HepG2 (cell line): Measurements from ENCODE around the gene BCL2L13. TPM values are rescaled to one million over a fixed set of nuclear protein-coding genes. Genes with fewer than 3 reads are reported as not detected.

Experiments used
- ARNT2 ChIP-seq: sonication (generic); formaldehyde crosslinking; IDR thresholded peaks from 2 replicates; pipeline ENCODE4 v1.8.0; 2022; ENCODE audit warnings: mild to moderate bottlenecking, low read depth, missing genetic modification reagents, moderate library complexity
- EP300 ChIP-seq, 3 experiments: sonication (generic) in 1 of 3; formaldehyde crosslinking in 1 of 3; IDR thresholded peaks; 2 replicates each; pipeline versions ENCODE4 v1.5.1 to v1.6.1; 2011 to 2020; ENCODE audit warnings: low read depth in 2 of 3, low read length in 2 of 3, borderline replicate concordance in 1 of 3, improper control_type of control experiment in 1 of 3, mild to moderate bottlenecking in 1 of 3, missing genetic modification reagents in 1 of 3, moderate library complexity in 1 of 3
- FOXA3 ChIP-seq: IDR thresholded peaks from 2 replicates; pipeline ENCODE4 v1.6.1; 2016; ENCODE audit warnings: missing genetic modification reagents, missing compliant biosample characterization
- MAZ ChIP-seq, 2 experiments: sonication (generic) in 1 of 2; formaldehyde crosslinking in 1 of 2; IDR thresholded peaks; 2 replicates each; pipeline versions ENCODE4 v1.5.0 to v1.6.1; 2012 to 2020; ENCODE audit warnings: low read depth in 2 of 2, mild to moderate bottlenecking in 2 of 2, borderline replicate concordance in 1 of 2, improper control_type of control experiment in 1 of 2, low read length in 1 of 2, missing genetic modification reagents in 1 of 2, moderate library complexity in 1 of 2
- MYC ChIP-seq: sonication (generic); formaldehyde crosslinking; IDR thresholded peaks from 2 replicates; pipeline ENCODE4 v1.9.0; 2021; ENCODE audit warnings: missing genetic modification reagents, borderline replicate concordance
- NFE2 ChIP-seq: sonication (generic); formaldehyde crosslinking; IDR thresholded peaks from 2 replicates; pipeline ENCODE4 v1.4.0; 2020; ENCODE audit warnings: missing genetic modification reagents
- NR2F2 ChIP-seq: IDR thresholded peaks from 2 replicates; pipeline ENCODE4 v1.6.1; 2012; ENCODE audit warnings: low read depth, inconsistent platforms, borderline replicate concordance
- NR2F6 ChIP-seq, 2 experiments: IDR thresholded peaks; 2 replicates each; pipeline ENCODE4 v1.6.1; 2016; ENCODE audit warnings: antibody characterized with exemption in 1 of 2, mild to moderate bottlenecking in 1 of 2
- POLR2G ChIP-seq: fragments of 200-400 bp; formaldehyde crosslinking; IDR thresholded peaks from 2 replicates; pipeline ENCODE4 v1.6.1; 2018; ENCODE audit warnings: mild to moderate bottlenecking, low read depth, low read length, moderate library complexity
- RBAK ChIP-seq: sonication (generic); formaldehyde crosslinking; IDR thresholded peaks from 2 replicates; pipeline ENCODE4 v1.5.1; 2020; ENCODE audit warnings: mild to moderate bottlenecking, missing genetic modification reagents
- RELA ChIP-seq: sonication (generic); formaldehyde crosslinking; IDR thresholded peaks from 2 replicates; pipeline ENCODE4 v1.4.0; 2020; ENCODE audit warnings: missing genetic modification reagents
- RORA ChIP-seq: sonication (generic); formaldehyde crosslinking; IDR thresholded peaks from 2 replicates; pipeline ENCODE4 v1.5.0; 2020; ENCODE audit warnings: mild to moderate bottlenecking, missing genetic modification reagents, moderate library complexity
- SIX1 ChIP-seq: sonication (generic); formaldehyde crosslinking; IDR thresholded peaks from 2 replicates; pipeline ENCODE4 v1.4.0; 2020; ENCODE audit warnings: missing genetic modification reagents, borderline replicate concordance
- TAF1 ChIP-seq: sonication (generic); formaldehyde crosslinking; IDR thresholded peaks from 2 replicates; pipeline ENCODE4 v1.4.0; 2020; ENCODE audit warnings: missing genetic modification reagents
- YEATS2 ChIP-seq: sonication (generic); formaldehyde crosslinking; IDR thresholded peaks from 2 replicates; pipeline ENCODE4 v1.4.0; 2020; ENCODE audit warnings: missing genetic modification reagents, borderline replicate concordance
- YEATS4 ChIP-seq: sonication (generic); formaldehyde crosslinking; IDR thresholded peaks from 2 replicates; pipeline ENCODE4 v1.4.0; 2020; ENCODE audit warnings: missing genetic modification reagents, borderline replicate concordance
- ZFX ChIP-seq: sonication (generic); formaldehyde crosslinking; IDR thresholded peaks from 2 replicates; pipeline ENCODE4 v1.4.0; 2020; ENCODE audit warnings: mild to moderate bottlenecking, low read depth, missing genetic modification reagents, moderate library complexity
- ZNF44 ChIP-seq: sonication (generic); formaldehyde crosslinking; IDR thresholded peaks from 2 replicates; pipeline ENCODE4 v1.5.1; 2020; ENCODE audit warnings: mild to moderate bottlenecking, missing genetic modification reagents
- ZSCAN31 ChIP-seq: sonication (generic); formaldehyde crosslinking; IDR thresholded peaks from 2 replicates; pipeline ENCODE4 v1.5.0; 2020; ENCODE audit warnings: low read depth, mild to moderate bottlenecking, missing genetic modification reagents
- polyA plus RNA-seq, 8 experiments: library from polyadenylated mRNA; depleted of rRNA in 3 of 8; stranded (reverse) in 7 of 8; unstranded in 1 of 8; fragments of >200 nt; fragmentation: Illumina TruSeq in 4 of 8; extraction: Trizol in 4 of 8; gene quantifications; 2 replicates each; pipeline versions ENCODE4 v1.2.1 to v1.2.3, GENCODE V29; 2011 to 2016; ENCODE audit warnings: low read depth in 4 of 8, missing spikeins in 1 of 8, mixed read lengths in 1 of 8; ENCODE audit not compliant: insufficient read depth in 1 of 8
- total RNA-seq, 5 experiments: library from RNA; depleted of rRNA; stranded (reverse); fragments of >200 nt; fragmentation: Illumina TruSeq; extraction: Trizol; gene quantifications; 2 replicates each; pipeline ENCODE4 v1.2.3, GENCODE V29; 2016; ENCODE audit warnings: low read depth in 1 of 5
- TF ChIP-seq, protein P1 (sequence below): sonication (generic); formaldehyde crosslinking; IDR thresholded peaks from 2 replicates; pipeline ENCODE4 v1.5.1; 2020; ENCODE audit warnings: mild to moderate bottlenecking, missing genetic modification reagents, moderate library complexity
- TF ChIP-seq, protein P2 (sequence below): sonication (generic); formaldehyde crosslinking; IDR thresholded peaks from 2 replicates; pipeline ENCODE4 v1.5.1; 2020; ENCODE audit warnings: mild to moderate bottlenecking, missing genetic modification reagents, moderate library complexity

The BCL2L13 gene
- total and polyA plus RNA-seq, 2 of the 13 experiments (the other 11 are each of a cell fraction or from before 2014, with no cell fraction given) = 13.5 to 14.6 TPM

DNA sequence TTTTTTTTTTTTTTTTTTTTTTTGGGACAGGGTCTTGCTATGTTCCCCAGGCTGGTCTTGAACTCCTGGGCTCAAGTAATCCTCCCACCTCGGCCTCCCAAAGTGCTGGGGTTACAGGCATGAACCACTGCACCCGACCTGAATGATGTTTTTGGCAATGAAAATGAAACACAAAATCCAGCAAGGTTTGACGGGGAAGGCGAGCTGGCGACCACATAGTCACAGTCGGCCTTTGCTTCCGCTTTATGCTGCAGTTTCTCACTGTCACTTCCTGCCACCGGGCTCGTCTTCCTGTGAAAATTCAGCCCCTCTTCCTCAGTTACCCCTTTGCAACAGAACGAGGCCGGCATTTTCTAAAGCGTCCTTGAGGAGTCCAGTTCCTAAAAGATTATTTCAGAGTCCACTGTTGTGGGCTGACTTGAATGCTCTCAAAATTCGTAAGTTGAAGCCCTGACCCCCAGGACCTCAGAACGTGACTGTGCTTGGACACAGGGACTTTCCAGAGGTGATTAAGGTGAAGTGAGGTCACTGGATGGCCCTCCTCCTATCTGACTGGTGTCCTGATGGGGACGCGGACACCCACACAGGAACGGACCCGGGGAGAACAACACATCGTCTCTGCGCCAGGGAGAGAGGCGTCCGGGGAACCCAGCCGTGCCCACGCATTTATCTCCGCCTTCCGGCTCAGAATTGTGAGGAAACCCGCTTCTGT is 138.6 kb downstream of the BCL2L13 start (continued):
- TF ChIP-seq, protein P1, sequence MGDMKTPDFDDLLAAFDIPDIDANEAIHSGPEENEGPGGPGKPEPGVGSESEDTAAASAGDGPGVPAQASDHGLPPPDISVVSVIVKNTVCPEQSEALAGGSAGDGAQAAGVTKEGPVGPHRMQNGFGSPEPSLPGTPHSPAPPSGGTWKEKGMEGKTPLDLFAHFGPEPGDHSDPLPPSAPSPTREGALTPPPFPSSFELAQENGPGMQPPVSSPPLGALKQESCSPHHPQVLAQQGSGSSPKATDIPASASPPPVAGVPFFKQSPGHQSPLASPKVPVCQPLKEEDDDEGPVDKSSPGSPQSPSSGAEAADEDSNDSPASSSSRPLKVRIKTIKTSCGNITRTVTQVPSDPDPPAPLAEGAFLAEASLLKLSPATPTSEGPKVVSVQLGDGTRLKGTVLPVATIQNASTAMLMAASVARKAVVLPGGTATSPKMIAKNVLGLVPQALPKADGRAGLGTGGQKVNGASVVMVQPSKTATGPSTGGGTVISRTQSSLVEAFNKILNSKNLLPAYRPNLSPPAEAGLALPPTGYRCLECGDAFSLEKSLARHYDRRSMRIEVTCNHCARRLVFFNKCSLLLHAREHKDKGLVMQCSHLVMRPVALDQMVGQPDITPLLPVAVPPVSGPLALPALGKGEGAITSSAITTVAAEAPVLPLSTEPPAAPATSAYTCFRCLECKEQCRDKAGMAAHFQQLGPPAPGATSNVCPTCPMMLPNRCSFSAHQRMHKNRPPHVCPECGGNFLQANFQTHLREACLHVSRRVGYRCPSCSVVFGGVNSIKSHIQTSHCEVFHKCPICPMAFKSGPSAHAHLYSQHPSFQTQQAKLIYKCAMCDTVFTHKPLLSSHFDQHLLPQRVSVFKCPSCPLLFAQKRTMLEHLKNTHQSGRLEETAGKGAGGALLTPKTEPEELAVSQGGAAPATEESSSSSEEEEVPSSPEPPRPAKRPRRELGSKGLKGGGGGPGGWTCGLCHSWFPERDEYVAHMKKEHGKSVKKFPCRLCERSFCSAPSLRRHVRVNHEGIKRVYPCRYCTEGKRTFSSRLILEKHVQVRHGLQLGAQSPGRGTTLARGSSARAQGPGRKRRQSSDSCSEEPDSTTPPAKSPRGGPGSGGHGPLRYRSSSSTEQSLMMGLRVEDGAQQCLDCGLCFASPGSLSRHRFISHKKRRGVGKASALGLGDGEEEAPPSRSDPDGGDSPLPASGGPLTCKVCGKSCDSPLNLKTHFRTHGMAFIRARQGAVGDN (CRISPR knock-in tag) = peak; percentile 82
- TF ChIP-seq NR2F2 (0 out of 2 replicates have a peak, but pooled peaks have one; percentile 50), TAF1 (peak; percentile 64; the same call in 1 of the 2 replicates), RELA (CRISPR knock-in tag) (peak; percentile 92), NR2F6 (IDR thresholded peaks at IDR 0.05) (peak; percentile 78), NR2F6 (CRISPR knock-in tag; IDR thresholded peaks at IDR 0.05) (peak; percentile 69; the same call in 1 of the 2 replicates), SIX1 (CRISPR knock-in tag) (no peak; the same call in 1 of the 2 replicates), YEATS4 (CRISPR knock-in tag) (peak; percentile 43; the same call in 1 of the 2 replicates), NFE2 (CRISPR knock-in tag) (no peak), ZSCAN31 (no peak), FOXA3 (CRISPR knock-in tag) (peak; percentile 18; the same call in 1 of the 2 replicates), MAZ (IDR thresholded peaks at IDR 0.05; ENCODE audit: borderline replicate concordance, low read depth, low read length) (no peak), MAZ (CRISPR knock-in tag; IDR thresholded peaks at IDR 0.05; ENCODE audit: low read depth) (peak; percentile 58), EP300 (IDR thresholded peaks at IDR 0.05; ENCODE audit: low read depth in 2 of 2, low read length in 2 of 2) (no peak), EP300 (CRISPR knock-in tag; IDR thresholded peaks at IDR 0.05; ENCODE audit: borderline replicate concordance) (peak; percentile 14; the same call in 1 of the 2 replicates), MYC (CRISPR knock-in tag) (peak; percentile 44; the same call in 1 of the 2 replicates), YEATS2 (CRISPR knock-in tag) (peak; percentile 45; the same call in 1 of the 2 replicates), ZNF44 (no peak), RBAK (CRISPR knock-in tag) (no peak), RORA (CRISPR knock-in tag) (no peak), ARNT2 (peak; percentile 54), POLR2G (peak; percentile 83), ZFX (peak; percentile 68)
- TF ChIP-seq, protein P2, sequence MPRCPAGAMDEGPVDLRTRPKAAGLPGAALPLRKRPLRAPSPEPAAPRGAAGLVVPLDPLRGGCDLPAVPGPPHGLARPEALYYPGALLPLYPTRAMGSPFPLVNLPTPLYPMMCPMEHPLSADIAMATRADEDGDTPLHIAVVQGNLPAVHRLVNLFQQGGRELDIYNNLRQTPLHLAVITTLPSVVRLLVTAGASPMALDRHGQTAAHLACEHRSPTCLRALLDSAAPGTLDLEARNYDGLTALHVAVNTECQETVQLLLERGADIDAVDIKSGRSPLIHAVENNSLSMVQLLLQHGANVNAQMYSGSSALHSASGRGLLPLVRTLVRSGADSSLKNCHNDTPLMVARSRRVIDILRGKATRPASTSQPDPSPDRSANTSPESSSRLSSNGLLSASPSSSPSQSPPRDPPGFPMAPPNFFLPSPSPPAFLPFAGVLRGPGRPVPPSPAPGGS = no peak
